Mononuclear cell (primary cell): ENCODE results near the gene KIAA1143. TPM values are rescaled to one million over a fixed set of nuclear protein-coding genes. Genes with fewer than 3 reads are reported as not detected.

Experiments
- H3K27me3 ChIP-seq: 2 replicates; pipeline ENCODE4 v1.6.0; 2011; ENCODE audit warnings: low read length, control low read depth; ENCODE audit not compliant: insufficient read depth
- H3K4me1 ChIP-seq: 2 replicates; pipeline ENCODE4 v1.5.1; 2011; ENCODE audit warnings: mild to moderate bottlenecking, low read length, control low read depth; ENCODE audit not compliant: insufficient read depth
- H3K4me3 ChIP-seq: 2 replicates; pipeline ENCODE4 v1.5.1; 2011; ENCODE audit warnings: mild to moderate bottlenecking, low read length, moderate library complexity
- H3K9me3 ChIP-seq: 2 replicates; pipeline ENCODE4 v1.5.1; 2011; ENCODE audit warnings: low read depth, mild to moderate bottlenecking, control low read depth, low read length
- total RNA-seq: library from RNA; depleted of rRNA; stranded (reverse); fragments of >200 nt; gene quantifications from one replicate; pipeline ENCODE4 v1.2.3, GENCODE V29; 2012

The KIAA1143 gene
- total RNA-seq, 1 donor: 17.0 TPM

DNA sequence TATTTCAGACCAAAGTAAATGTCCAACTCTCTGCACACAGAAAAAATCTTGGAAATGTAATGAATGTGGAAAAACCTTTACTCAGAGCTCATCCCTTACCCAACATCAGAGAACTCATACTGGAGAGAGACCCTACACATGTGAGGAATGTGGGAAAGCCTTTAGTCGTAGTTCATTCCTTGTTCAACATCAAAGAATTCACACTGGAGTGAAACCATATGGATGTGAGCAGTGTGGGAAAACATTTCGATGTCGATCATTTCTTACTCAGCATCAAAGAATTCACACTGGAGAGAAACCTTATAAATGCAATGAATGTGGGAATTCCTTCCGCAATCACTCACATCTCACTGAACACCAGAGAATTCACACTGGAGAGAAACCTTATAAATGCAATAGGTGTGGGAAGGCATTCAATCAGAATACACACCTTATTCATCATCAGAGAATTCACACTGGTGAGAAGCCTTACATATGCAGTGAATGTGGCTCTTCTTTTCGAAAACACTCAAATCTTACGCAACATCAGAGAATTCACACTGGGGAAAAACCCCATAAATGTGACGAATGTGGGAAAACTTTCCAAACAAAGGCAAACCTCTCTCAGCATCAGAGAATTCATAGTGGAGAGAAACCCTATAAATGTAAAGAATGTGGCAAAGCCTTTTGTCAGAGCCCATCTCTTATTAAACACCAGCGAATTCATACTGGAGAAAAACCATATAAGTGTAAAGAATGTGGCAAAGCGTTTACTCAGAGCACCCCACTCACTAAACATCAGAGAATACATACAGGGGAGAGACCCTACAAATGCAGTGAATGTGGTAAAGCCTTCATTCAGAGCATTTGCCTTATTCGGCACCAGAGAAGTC is 40.0 kb downstream of the KIAA1143 start:
- H3K4me3 ChIP-seq: no peak overlapping the region
- H3K27me3 ChIP-seq: no peaks in the 10 kb centered on the region
- no peaks in the 10 kb centered on the region for H3K4me1 ChIP-seq
- peaks cover 89% of the 10 kb centered on the region for H3K9me3 ChIP-seq

DNA sequence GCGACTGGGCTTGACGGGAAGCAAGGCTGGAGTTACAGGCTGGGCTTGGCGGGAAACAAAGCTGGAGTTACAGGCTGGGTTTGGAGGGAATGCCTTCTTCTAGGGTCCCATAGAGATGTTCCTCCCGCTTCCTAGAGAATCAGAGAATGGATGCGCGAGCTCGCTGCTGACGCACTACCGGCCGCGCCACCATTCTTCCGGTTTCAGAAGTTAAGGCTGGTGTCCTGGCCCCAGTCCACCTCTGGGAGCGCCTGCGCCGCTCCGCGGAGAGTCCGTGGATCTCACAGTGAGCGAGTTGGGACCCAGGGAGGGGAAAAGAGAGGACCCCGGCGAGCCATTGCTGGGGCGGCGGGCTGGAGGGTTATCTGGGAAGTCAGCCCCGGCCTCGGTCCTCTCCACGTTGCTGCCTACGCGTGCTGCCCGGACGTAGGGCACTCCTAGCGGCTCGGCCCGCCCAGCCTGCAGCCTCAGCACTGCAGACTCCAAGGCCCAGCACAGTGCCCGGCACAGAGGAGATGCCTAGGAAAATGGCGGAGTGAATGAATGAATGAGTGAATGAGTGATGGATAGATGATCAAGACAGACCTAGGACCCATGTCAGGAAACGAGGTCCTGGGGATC is 48.9 kb downstream of the KIAA1143 start, which contains the start of gene ZNF502:
Gene ZNF502 (plus strand): TSS at position 206 of the 621 bp plus-strand sequence. CDS start 7,602 bp downstream, outside the sequence.
- Histone ChIP-seq H3K4me1 (peaks cover 5% of the 10 kb centered on the region), H3K4me3 (peak within 1 kb of the TSS; percentile 54), H3K27me3 (no peaks in the 10 kb centered on the region), H3K9me3 (peaks cover 32% of the 10 kb centered on the region)

Other genes with a start within 250 kb of the KIAA1143 start
- gene ZKSCAN7, start 206.4 kb downstream of the KIAA1143 start, total RNA-seq: 0.42 TPM
- 0.21 TPM for gene ZNF660, start 176.7 kb downstream of the KIAA1143 start, total RNA-seq
- gene ZNF197, start 136.6 kb downstream of the KIAA1143 start, total RNA-seq: 3.4 TPM
- gene ZNF35, start 112.9 kb downstream of the KIAA1143 start, total RNA-seq: 6.4 TPM
- gene ZNF502, start 49.0 kb downstream of the KIAA1143 start, total RNA-seq: 1.6 TPM
- 0.21 TPM for gene ZNF501, start 32.0 kb downstream of the KIAA1143 start, total RNA-seq
- gene KIF15, start 175 bp upstream of the KIAA1143 start, total RNA-seq: 1.5 TPM
- 3.7 TPM for gene TMEM42, start 100.3 kb upstream of the KIAA1143 start, total RNA-seq
- not detected for gene TGM4, start 113.0 kb upstream of the KIAA1143 start, total RNA-seq
- 55.9 TPM for gene ZDHHC3, start 214.6 kb upstream of the KIAA1143 start, total RNA-seq
- 19.7 TPM for gene EXOSC7, start 214.6 kb upstream of the KIAA1143 start, total RNA-seq